ENCODE measurements around the gene ECI1. TPM values are rescaled to one million over a fixed set of nuclear protein-coding genes. Genes with fewer than 3 reads are reported as not detected.
"Not testable (repeated sequence)": the region's sequence is repeated elsewhere in the genome, so short reads cannot be mapped to it uniquely, and the experiment has no call there.

ECI1 gene
- total RNA-seq, 2 donors from 2014 or later = 124 to 128 TPM

- DNase-seq; intact Hi-C loops (cut with DNase I); ATAC-seq: not testable (repeated sequence)
Measured at GRCh38 chr16:2263026-2263425, 11.6 kb upstream of the ECI1 start.

GRCh38 chr16:2260250-2260649 is 8.9 kb upstream of the ECI1 start:
- DNase-seq = no peak
- intact Hi-C loops (cut with DNase I) = no loop called here
- ATAC-seq = no peak

GRCh38 chr16:2258530-2258929 is 7.1 kb upstream of the ECI1 start:
- ATAC-seq; intact Hi-C loops (cut with DNase I): not testable (repeated sequence)
- peak; percentile 4 for DNase-seq

- no peak for ATAC-seq
- no peak for DNase-seq
- intact Hi-C loops (cut with DNase I) = no loop called here
Measured at GRCh38 chr16:2257726-2258125, 6.3 kb upstream of the ECI1 start.

GRCh38 chr16:2256531-2257140 is 5.2 kb upstream of the ECI1 start:
- ATAC-seq (no peak), DNase-seq (peak; percentile 1)
- intact Hi-C loops (cut with DNase I) = no loop called here

DNA sequence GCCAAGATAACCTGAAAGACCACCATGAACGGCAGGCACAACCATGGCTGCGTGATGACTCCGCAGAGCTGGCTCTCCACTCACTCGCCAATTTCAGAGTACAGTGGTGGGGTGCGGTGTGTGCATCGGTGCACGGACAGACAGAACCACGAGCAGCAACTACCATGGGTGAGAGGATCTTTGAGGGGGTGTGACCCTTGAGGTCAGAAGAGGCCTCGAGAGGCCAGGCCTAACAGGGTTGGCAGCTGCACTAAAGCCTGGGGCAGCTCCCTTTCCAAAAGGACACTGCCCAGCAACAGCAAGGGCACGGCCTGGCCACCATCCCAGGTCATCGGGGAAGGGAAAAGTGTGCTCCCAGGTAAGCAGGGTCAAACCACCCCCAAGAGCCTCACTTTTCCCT is 1.9 kb upstream of the ECI1 start:
- intact Hi-C loops (cut with DNase I) = no loop called here
- DNase-seq (no peak), ATAC-seq (no peak)

GRCh38 chr16:2252806-2253148 is 1.4 kb upstream of the ECI1 start:
- no peak for DNase-seq
- ATAC-seq = no peak
- intact Hi-C loops (cut with DNase I) = no loop called here

DNA sequence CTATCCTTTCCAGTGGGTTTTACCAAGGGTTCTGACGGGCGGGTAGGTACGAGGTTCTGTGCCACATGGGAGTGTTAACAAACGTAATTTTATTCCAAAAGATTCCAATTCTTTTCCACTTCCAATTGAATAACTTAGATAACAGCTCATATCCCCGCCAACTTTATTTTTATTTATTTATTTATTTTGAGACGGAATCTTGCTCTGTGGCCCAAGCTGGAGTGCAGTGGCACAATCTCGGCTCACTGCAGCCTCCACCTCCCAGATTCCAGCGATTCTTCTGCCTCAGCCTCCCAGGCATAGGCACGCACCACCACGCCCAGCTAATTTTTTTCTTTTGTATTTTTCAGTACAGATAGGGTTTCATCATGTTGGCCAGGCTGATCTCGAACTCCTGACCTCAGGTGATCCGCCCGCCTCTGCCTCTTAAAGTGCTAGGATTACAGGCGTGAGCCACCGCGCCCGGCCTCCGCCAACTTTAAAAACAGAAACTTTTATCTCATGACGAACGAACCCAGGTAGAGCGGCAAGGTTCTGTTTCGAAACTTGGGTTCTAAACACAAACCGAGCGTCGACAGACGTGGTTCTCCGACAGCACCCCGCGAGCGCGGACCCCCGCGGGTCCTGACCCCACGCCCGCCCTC is 613 bp downstream of the ECI1 start:
- no peak for ATAC-seq
- intact Hi-C loops (cut with DNase I) = no loop called here
- DNase-seq = no peak

DNA sequence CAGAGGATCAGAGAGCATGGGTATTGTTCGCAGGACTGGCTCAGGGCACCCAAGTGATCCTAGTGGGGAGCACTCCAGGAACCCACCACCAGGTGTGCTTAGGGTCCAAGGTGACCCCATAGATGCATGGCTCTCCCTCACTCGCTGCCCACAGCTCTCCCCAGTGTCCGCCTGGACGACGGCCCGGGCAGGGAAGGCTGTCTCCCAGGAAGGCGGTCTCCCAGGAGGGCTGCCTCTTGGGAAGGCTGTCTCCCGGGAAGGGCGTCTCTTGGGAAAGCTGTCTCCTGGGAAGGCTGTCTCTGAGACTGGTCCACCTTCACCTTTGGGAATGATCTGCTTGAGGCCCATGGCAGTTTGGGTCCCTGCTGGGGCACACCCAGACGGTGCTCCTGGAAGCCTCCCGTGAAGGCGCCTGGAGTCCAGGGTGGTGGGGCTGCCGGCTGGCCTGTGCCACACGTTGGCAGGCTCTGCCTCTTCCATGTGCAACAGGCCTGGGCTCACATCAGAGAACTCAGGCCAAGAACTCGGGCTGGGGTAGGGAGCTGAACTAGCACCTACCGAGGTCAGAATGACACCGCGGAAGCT is 5.0 kb downstream of the ECI1 start:
- peak in 1 of 2 donors; percentile 9 for ATAC-seq

GRCh38 chr16:2244926-2245795 is 6.2 kb downstream of the ECI1 start:
- intact Hi-C loops (cut with DNase I) = no loop called here
- DNase-seq (no peak), ATAC-seq (no peak)

More for the DNA sequence above, 5.0 kb downstream of the ECI1 start:
- DNase-seq = no peak
- intact Hi-C loops (cut with DNase I) = no loop called here

- no peak for ATAC-seq
- DNase-seq = no peak
- intact Hi-C loops (cut with DNase I) = no loop called here
Measured at GRCh38 chr16:2244301-2244700, 7.1 kb downstream of the ECI1 start.

DNA sequence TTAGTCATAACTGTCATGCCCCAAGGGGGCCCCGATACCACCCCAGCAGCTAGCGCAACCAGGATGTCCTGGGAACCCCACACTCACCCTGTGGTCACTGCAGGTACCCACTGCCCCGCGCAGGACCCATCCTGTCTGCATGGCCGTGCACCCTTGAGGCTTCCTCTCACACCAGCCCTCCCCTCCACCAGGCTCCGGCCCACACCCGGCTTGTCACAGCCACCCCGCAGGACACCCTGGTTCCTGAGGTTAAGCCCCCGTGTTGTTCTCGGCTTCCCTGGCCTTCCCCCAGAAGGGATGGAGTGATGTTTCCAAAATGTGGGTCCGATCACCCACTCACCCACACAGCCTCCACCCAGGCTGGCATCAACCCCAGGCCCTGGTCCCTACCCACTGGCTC is 7.6 kb downstream of the ECI1 start:
- ATAC-seq (no peak), DNase-seq (no peak)
- intact Hi-C loops (cut with DNase I) = no loop called here

GRCh38 chr16:2243031-2243528 is 8.3 kb downstream of the ECI1 start:
- no peak for DNase-seq
- intact Hi-C loops (cut with DNase I) = no loop called here
- ATAC-seq = no peak

DNA sequence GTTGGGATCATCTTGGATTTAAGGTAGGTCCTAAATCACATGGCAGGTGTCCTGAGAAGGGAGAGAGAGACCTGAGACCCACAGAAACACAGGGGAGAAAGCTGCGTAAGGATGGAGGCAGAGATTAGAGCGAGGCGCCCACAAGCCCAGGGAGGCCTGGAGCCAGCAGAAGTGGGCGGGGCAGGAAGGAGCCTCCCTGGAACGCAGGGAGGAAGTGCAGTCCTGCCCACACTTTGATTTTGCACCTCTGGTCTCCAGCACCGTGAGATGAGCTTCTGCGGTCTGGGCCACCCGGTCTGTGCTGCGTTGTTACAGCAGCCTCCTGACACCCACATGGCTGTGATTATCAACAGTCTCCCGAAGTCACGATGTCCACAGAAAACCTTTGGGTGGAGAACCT is 8.8 kb downstream of the ECI1 start:
- ATAC-seq (no peak), DNase-seq (no peak)
- intact Hi-C loops (cut with DNase I) = no loop called here

GRCh38 chr16:2240331-2240730 is 11.1 kb downstream of the ECI1 start:
- ATAC-seq; intact Hi-C loops (cut with DNase I); DNase-seq: not testable (repeated sequence)

DNA sequence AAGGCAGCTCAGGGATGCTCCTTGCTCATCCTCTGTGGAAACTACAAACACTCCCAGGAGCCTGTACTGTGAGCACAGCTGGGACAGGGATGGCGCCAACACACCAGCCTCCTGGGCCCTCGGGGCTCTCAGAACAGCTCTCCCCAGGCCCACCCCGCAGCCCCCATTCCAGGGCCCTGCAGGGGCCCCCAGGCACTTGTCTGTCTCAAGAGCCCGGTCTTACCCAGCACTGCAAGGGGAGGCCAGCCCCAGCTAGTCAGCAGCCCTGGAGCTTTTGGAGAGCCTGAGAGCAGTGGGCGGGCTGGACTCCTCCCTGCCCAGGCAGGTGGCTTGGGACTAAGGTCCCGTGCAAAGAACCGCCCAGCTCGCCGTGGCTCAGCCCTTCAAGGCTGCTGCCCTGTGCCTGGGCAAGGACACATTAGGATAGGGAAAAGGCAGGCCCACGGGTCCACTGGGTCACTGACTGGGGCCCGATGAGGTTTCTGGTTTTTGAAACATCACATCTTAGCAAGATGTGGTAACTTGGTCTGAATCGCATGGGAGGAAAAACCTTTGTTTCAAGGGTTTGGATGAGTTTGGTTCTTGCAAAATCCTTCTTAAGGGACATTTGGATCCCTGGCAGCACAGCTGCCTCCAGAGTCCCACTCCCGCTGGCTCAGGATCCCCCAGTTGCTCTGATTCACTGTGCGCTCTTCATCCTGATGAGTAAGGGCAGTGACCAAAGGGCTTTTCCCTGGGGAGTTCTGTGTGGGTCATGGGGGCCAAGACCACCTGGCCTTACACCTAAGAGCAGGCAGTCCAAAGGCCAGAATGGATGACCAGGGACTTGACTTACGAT is 12.3 kb downstream of the ECI1 start:
- ATAC-seq = no peak
- no peak for DNase-seq
- intact Hi-C loops (cut with DNase I) = no loop called here

DNA sequence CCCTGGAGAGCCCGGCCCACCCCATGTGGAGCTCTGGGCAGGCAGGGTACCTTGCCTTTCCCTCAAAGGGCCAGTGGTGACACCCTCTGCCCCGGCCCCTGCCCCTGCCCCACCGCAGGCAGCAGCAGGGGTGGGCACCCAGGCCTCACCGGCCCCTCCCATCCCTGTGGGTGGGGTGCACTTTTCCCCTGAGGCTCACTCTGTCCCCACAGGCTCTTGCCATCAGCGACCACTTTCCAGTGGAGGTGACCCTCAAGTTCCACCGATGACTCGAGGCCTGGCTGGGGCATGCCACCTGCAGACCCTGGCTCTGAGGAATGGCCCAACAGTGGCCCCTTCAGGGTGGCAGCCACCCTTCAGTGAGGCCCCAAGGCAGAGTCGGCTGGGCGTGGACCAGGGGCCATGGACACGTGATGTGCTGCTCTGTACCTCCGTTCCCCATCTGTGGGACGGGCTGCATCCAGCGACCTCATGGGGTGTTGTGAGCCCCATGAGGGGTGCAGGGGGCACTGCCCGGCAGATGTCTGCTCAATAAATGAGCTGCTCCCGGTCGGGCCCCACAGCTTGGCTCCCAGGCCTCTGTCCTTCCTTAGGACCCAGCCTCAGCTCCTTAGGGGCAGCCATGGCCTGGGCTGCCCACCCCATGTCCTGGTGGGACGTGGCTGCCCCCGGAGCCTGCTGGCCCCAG is 13.1 kb downstream of the ECI1 start:
- ATAC-seq = peak; percentile 2 to 6
- no peak for DNase-seq
- intact Hi-C loops (cut with DNase I) = no loop called here

DNA sequence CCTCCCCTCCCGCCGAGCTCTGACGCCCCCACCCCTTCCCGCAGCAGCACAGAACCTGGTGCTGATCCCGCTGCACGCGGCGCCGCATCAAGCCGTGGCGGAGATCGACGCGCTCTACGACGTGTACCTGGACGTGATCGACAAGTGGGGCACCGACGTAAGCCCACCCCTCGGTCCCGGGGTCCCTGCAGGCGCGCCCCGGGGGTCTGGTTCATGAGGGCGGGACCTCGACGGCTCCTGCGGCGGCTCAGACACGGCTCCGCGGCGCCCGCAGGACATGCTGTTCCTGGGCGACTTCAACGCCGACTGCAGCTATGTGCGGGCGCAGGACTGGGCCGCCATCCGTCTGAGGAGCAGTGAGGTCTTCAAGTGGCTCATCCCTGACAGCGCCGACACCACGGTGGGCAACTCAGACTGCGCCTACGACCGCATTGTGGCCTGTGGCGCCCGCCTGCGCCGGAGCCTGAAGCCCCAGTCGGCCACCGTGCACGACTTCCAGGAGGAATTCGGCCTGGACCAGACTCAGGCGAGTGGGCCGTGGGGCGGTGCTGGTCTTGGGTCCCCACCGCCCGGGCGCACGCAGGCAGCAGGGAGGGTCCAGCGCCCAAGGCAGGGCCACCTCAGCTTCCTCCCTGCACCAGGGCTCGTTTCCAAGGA is 13.8 kb downstream of the ECI1 start:
- intact Hi-C loops (cut with DNase I) = no loop called here
- peak; percentile 12 to 32 for ATAC-seq
- no peak for DNase-seq
